ENCODE results near the gene RRAGD. TPM values are rescaled to one million over a fixed set of nuclear protein-coding genes. Genes with fewer than 3 reads are reported as not detected.

Gene RRAGD
- polyA plus RNA-seq, 1 experiment, result not detected

GRCh38 chr6:89452281-89452680, 40.2 kb upstream of the RRAGD start:
- no peak for TF ChIP-seq CTCF (IDR thresholded peaks at IDR 0.05; ENCODE audit: low read depth, low read length)
- H3K27ac ChIP-seq (ENCODE audit: low read depth, low read length), result no peak overlapping the region
- DNase-seq (ENCODE audit: low read depth, low spot score), result no peak
- CTCF ChIA-PET, result no interaction called here
- POLR2A ChIA-PET, result no interaction called here
- H3K9me3 ChIP-seq (ENCODE audit: control insufficient read depth, insufficient read depth, low read length), result no peaks in the 10 kb centered on the region
- H3K4me3 ChIP-seq (ENCODE audit: low read depth, low read length), result no peak overlapping the region
- no peaks in the 10 kb centered on the region for H3K27me3 ChIP-seq (ENCODE audit: control insufficient read depth, insufficient read depth, low read length)

GRCh38 chr6:89449193-89449592, 37.1 kb upstream of the RRAGD start:
- no peak for TF ChIP-seq CTCF (IDR thresholded peaks at IDR 0.05; ENCODE audit: low read depth, low read length)
- Histone ChIP-seq H3K9me3 (ENCODE audit: control insufficient read depth, insufficient read depth, low read length) (no peaks in the 10 kb centered on the region), H3K27me3 (ENCODE audit: control insufficient read depth, insufficient read depth, low read length) (no peaks in the 10 kb centered on the region), H3K4me3 (ENCODE audit: low read depth, low read length) (no peak overlapping the region), H3K27ac (ENCODE audit: low read depth, low read length) (no peak overlapping the region)
- ChIA-PET POLR2A (no interaction called here), CTCF (no interaction called here)
- DNase-seq (ENCODE audit: low read depth, low spot score), result no peak

GRCh38 chr6:89443658-89444057, 31.6 kb upstream of the RRAGD start:
- H3K9me3 ChIP-seq (ENCODE audit: control insufficient read depth, insufficient read depth, low read length), result no peaks in the 10 kb centered on the region
- DNase-seq (ENCODE audit: low read depth, low spot score), result no peak
- ChIA-PET POLR2A (no interaction called here), CTCF (interaction anchor here (0.8 kb wide), 1 partner anchor 10 kb away, joined by 3 read pairs; no protein-coding TSS in a partner anchor)
- no peaks in the 10 kb centered on the region for H3K27me3 ChIP-seq (ENCODE audit: control insufficient read depth, insufficient read depth, low read length)
- no peak overlapping the region for H3K4me3 ChIP-seq (ENCODE audit: low read depth, low read length)
- TF ChIP-seq CTCF (IDR thresholded peaks at IDR 0.05; ENCODE audit: low read depth, low read length), result no peak
- H3K27ac ChIP-seq (ENCODE audit: low read depth, low read length), result no peak overlapping the region

- no peak for TF ChIP-seq CTCF (IDR thresholded peaks at IDR 0.05; ENCODE audit: low read depth, low read length)
- Histone ChIP-seq H3K27me3 (ENCODE audit: control insufficient read depth, insufficient read depth, low read length) (peaks cover 6% of the 10 kb centered on the region), H3K9me3 (ENCODE audit: control insufficient read depth, insufficient read depth, low read length) (no peaks in the 10 kb centered on the region), H3K27ac (ENCODE audit: low read depth, low read length) (no peak overlapping the region), H3K4me3 (ENCODE audit: low read depth, low read length) (no peak overlapping the region)
- ChIA-PET CTCF (interaction anchor here (0.9 kb wide), 1 partner anchor 8 kb away, joined by 3 read pairs; no protein-coding TSS in a partner anchor), POLR2A (no interaction called here)
- no peak for DNase-seq (ENCODE audit: low read depth, low spot score)
These were observed 28.1 kb upstream of the RRAGD start for GRCh38 chr6:89440200-89440599.

- no peak for TF ChIP-seq CTCF (IDR thresholded peaks at IDR 0.05; ENCODE audit: low read depth, low read length)
- ChIA-PET POLR2A (no interaction called here), CTCF (interaction anchor here (0.7 to 0.9 kb wide), 2 partner anchors 67 to 506 kb away, joined by 3 read pairs; no protein-coding TSS in a partner anchor)
- Histone ChIP-seq H3K27ac (ENCODE audit: low read depth, low read length) (no peak overlapping the region), H3K4me3 (ENCODE audit: low read depth, low read length) (no peak overlapping the region), H3K27me3 (ENCODE audit: control insufficient read depth, insufficient read depth, low read length) (peaks cover 10% of the 10 kb centered on the region), H3K9me3 (ENCODE audit: control insufficient read depth, insufficient read depth, low read length) (no peaks in the 10 kb centered on the region)
- no peak for DNase-seq (ENCODE audit: low read depth, low spot score)
These were observed 26.9 kb upstream of the RRAGD start for GRCh38 chr6:89439014-89439413.
